ENCODE measurements around the gene NME1. TPM values are rescaled to one million over a fixed set of nuclear protein-coding genes. Genes with fewer than 3 reads are reported as not detected.

Gene NME1
- total RNA-seq = 50.1 and 74.9 TPM in 2 replicates

DNA sequence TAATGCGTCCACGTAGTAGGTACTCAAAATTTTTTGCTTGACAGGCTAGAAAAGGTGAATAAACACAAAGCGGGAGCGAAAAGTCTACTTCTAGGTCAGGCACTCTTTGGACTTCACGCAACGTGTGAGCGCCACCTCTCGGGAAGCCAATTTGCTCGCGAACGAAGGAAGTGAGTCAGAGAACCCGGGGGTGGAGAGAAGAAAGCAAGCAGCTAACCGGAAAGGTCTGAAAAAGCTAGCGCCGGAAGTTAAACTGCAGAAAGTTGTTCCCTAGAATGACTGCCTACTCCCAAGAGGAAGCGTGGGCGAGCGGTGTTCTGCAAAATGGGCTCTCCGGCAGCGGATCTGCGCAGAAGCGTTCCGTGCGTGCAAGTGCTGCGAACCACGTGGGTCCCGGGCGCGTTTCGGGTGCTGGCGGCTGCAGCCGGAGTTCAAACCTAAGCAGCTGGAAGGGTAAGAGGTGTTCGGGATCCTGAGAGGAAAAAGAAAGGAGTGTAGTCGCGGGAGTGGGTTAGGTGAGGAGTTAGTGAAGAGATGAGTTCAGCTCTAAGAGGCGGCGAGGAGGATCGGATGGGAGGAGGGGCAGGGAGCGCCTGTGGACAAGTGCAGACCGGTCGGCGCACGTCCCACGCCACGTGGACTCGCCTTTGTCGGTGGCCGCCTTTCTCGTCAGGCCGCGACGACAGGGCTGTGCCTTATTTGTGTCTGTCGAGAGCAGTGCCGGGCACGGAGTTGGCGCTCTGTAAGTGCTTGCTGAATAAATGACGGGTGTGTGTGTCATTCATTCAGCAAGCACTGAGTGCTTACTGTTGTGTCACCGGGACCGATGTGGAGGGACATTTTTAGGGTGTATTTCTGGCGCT, at the start of gene NME1:
Gene NME1, plus strand, starts transcription at position 350 of the 863 bp plus-strand sequence. CDS start 2,096 bp downstream, outside the sequence.

DNA sequence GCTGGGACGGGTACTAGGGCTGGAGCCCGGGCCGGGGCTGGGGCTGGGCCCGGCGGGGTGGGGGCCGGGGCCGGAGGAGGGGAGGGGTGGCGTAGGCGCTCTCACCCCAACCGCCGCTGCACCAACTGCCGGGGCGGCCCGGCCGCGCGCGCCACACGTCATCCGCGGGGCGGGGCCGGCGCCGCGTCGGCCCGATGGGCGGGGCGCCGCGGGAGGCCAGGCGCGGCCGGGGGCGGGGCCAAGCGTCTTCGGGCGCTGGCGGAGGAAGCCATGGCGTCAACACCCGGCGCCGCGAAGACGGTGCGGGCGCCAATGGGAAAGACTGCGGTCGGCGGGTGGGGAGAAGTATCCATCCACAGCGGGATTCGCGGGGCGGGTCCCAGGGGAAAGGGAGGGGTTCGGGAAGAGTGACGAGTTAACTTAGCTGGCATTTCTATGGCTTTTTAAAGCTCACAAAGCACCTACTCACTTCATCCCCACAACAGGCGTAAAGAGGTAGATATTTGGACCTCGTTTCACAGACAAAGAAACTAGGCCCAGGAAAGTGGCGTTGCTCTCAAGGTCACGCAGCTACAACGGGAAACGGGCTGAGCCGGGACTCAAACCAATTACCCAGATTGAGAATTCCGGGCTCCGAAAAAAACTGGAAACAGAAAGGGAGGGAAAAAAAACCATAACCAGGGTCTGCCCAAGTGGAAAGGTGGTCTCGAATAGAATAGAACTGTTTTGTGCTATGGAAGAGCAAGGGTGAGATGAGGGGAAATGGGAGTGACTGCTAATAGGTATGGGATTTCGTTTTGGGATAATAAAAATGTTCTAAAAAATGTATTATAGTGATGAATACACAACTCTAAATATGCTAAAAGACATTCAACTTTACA, 32.4 kb upstream of the NME1 start, which contains the start of gene SPAG9:
Gene SPAG9, minus strand, starts transcription at position 130 of the 881 bp plus-strand sequence. CDS start 212 bp downstream, outside the sequence.

DNA sequence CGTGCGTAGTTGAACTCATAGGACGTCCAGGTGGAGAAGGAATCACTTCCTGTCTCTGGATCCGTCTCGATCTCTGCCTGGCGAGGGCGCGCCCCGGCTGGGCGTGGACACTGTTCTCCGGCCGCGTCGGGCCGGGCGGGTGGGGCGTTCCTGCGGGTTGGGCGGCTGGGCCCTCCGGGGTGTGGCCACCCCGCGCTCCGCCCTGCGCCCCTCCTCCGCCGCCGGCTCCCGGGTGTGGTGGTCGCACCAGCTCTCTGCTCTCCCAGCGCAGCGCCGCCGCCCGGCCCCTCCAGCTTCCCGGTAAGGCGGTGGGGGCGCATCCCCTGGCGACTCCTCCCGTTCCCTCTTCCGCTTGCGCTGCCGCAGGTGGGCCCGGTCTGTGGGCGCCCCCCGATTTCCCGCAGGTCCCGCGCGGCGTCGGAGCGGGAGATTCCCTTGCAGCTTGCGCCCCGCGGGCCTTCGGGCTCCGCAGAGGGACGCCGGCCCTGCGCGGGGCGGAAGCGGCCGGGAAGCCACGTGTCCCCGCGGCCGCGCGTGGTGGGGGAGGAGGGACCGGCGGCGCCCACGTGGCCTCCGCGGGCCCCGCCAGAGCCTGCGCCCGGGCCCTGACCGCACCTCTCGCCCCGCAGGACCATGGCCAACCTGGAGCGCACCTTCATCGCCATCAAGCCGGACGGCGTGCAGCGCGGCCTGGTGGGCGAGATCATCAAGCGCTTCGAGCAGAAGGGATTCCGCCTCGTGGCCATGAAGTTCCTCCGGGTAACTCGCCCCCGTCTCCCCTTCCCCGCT, 13.0 kb downstream of the NME1 start, which contains the start of gene NME2:
Gene NME2, plus strand, starts transcription at position 214 of the 789 bp plus-strand sequence. Its CDS starts 420 bp downstream, at position 634.

Other genes starting within 250 kb of the NME1 start
- 40.8 and 41.9 TPM in 2 replicates for gene SPAG9, start 32.7 kb upstream of the NME1 start, total RNA-seq
- gene NME2, start 12.9 kb downstream of the NME1 start, total RNA-seq = 918 and 999 TPM in 2 replicates
- gene MBTD1, start 106.5 kb downstream of the NME1 start, total RNA-seq = 3.5 and 4.3 TPM in 2 replicates
- 24.6 and 31.2 TPM in 2 replicates for gene UTP18, start 107.0 kb downstream of the NME1 start, total RNA-seq

Measured in pericardium fibroblast (primary cell).